Measurements from ENCODE around the gene PIP5K1A. TPM values are rescaled to one million over a fixed set of nuclear protein-coding genes. Genes with fewer than 3 reads are reported as not detected.

The PIP5K1A gene
- total RNA-seq, 2 donors from 2014 or later = 35.6 to 41.8 TPM

GRCh38 chr1:151210830-151211229 lies 12.5 kb downstream of the PIP5K1A start:
- H3K4me1 ChIP-seq = no peaks in the 10 kb centered on the region
- H3K36me3 ChIP-seq = peaks cover 41% of the 10 kb centered on the region
- H3K27ac ChIP-seq = no peak overlapping the region
- no peak overlapping the region for H3K4me3 ChIP-seq
- H3K27me3 ChIP-seq = no peaks in the 10 kb centered on the region
- TF ChIP-seq, protein P1, sequence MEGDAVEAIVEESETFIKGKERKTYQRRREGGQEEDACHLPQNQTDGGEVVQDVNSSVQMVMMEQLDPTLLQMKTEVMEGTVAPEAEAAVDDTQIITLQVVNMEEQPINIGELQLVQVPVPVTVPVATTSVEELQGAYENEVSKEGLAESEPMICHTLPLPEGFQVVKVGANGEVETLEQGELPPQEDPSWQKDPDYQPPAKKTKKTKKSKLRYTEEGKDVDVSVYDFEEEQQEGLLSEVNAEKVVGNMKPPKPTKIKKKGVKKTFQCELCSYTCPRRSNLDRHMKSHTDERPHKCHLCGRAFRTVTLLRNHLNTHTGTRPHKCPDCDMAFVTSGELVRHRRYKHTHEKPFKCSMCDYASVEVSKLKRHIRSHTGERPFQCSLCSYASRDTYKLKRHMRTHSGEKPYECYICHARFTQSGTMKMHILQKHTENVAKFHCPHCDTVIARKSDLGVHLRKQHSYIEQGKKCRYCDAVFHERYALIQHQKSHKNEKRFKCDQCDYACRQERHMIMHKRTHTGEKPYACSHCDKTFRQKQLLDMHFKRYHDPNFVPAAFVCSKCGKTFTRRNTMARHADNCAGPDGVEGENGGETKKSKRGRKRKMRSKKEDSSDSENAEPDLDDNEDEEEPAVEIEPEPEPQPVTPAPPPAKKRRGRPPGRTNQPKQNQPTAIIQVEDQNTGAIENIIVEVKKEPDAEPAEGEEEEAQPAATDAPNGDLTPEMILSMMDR (IDR thresholded peaks at IDR 0.05) = no peak
- H3K9me3 ChIP-seq = no peaks in the 10 kb centered on the region
- DNase-seq (ENCODE audit: low spot score) = no peak

GRCh38 chr1:151211972-151212705 lies 13.8 kb downstream of the PIP5K1A start:
- no peak overlapping the region for H3K27ac ChIP-seq
- peaks cover 0 to 3% of the 10 kb centered on the region in 2 donors for H3K4me1 ChIP-seq
- H3K36me3 ChIP-seq = peaks cover 33% of the 10 kb centered on the region
- H3K9me3 ChIP-seq = no peaks in the 10 kb centered on the region
- no peaks in the 10 kb centered on the region for H3K27me3 ChIP-seq
- DNase-seq (ENCODE audit: low spot score) = no peak
- no peak overlapping the region for H3K4me3 ChIP-seq
- TF ChIP-seq, protein P1 (IDR thresholded peaks at IDR 0.05) = no peak

- no peak for DNase-seq (ENCODE audit: low spot score)
- Histone ChIP-seq H3K4me1 (peaks cover 0 to 3% of the 10 kb centered on the region in 2 donors), H3K4me3 (no peak overlapping the region), H3K36me3 (peaks cover 23% of the 10 kb centered on the region), H3K27ac (no peak overlapping the region), H3K9me3 (no peaks in the 10 kb centered on the region), H3K27me3 (no peaks in the 10 kb centered on the region)
- TF ChIP-seq, protein P1 (IDR thresholded peaks at IDR 0.05) = no peak
These were observed 15.2 kb downstream of the PIP5K1A start for GRCh38 chr1:151213560-151213959.

DNA sequence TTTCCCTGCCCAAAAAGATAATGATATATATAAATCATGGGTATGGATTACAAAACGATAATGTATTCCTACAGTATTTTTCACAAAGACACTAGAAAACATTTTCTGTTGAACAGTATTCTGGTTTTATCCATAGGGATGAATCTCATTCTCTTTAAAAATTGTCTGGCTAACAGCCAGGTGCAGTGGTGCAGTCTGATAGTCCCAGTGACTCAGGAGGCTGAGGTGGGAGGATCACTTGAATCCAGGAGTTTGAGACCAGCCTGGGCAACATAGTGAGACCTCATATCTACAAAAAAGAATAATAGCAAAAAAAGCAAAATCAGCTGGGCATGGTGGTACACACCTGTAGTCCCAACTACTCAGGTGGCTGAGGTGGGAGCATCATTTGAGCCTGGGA lies 23.3 kb downstream of the PIP5K1A start:
- H3K4me3 ChIP-seq = no peak overlapping the region
- TF ChIP-seq, protein P1 (IDR thresholded peaks at IDR 0.05) = no peak
- no peak for DNase-seq (ENCODE audit: low spot score)
- no peaks in the 10 kb centered on the region for H3K27me3 ChIP-seq
- peaks cover 0 to 14% of the 10 kb centered on the region in 2 donors for H3K4me1 ChIP-seq
- no peaks in the 10 kb centered on the region for H3K9me3 ChIP-seq
- H3K27ac ChIP-seq = no peak overlapping the region
- peaks cover 5% of the 10 kb centered on the region for H3K36me3 ChIP-seq

GRCh38 chr1:151222130-151222529 lies 23.8 kb downstream of the PIP5K1A start:
- Histone ChIP-seq H3K9me3 (no peaks in the 10 kb centered on the region), H3K27me3 (no peaks in the 10 kb centered on the region), H3K4me3 (no peak overlapping the region), H3K36me3 (peaks cover 8% of the 10 kb centered on the region), H3K27ac (no peak overlapping the region), H3K4me1 (peaks cover 0 to 12% of the 10 kb centered on the region in 2 donors)
- DNase-seq (ENCODE audit: low spot score) = no peak
- TF ChIP-seq, protein P1 (IDR thresholded peaks at IDR 0.05) = no peak

DNA sequence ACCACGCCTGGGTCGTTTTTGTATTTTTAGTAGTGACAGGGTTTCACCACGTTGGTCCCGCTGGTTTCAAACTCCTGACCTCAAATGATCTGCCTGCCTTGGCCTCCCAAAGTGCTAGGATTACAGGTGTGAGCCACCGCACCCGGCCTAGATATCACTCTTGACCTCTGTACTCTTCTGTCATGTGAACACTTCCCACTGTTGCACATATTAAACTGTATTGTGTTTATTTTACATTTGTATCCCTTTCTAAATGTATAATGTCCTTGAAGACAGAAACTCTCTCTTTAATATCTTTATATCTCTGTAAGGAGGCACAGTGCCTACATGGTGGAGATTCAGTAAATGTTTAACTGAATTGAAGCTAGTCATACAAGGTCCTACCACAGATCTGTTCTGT lies 36.9 kb downstream of the PIP5K1A start:
- Histone ChIP-seq H3K4me1 (no peaks in the 10 kb centered on the region), H3K4me3 (no peak overlapping the region), H3K27me3 (no peaks in the 10 kb centered on the region), H3K36me3 (peaks cover 98% of the 10 kb centered on the region), H3K27ac (no peak overlapping the region), H3K9me3 (no peaks in the 10 kb centered on the region)
- TF ChIP-seq, protein P1 (IDR thresholded peaks at IDR 0.05) = no peak
- DNase-seq (ENCODE audit: low spot score) = no peak
